ENCODE results near the gene SDK2.
A peak's percentile ranks its signal among the peaks of the same experiment; 100 is the strongest.

SDK2 gene

GRCh38 chr17:73290399-73291259, 353.6 kb downstream of the SDK2 start:
- DNase-seq: no peak

- DNase-seq: no peak
Measured at GRCh38 chr17:73289549-73290254, 354.5 kb downstream of the SDK2 start.

GRCh38 chr17:73288534-73289302, 355.5 kb downstream of the SDK2 start:
- no peak for DNase-seq

GRCh38 chr17:73286863-73287296, 357.4 kb downstream of the SDK2 start:
- no peak for DNase-seq

- peak in 2 of 56 donors; percentile 16 to 24 for DNase-seq
Measured at GRCh38 chr17:73285916-73286862, 358.1 kb downstream of the SDK2 start.

GRCh38 chr17:73285603-73285908, 358.7 kb downstream of the SDK2 start:
- DNase-seq: no peak

GRCh38 chr17:73284906-73285602, 359.2 kb downstream of the SDK2 start:
- DNase-seq: no peak
